ENCODE measurements around the gene TMEM59. TPM values are rescaled to one million over a fixed set of nuclear protein-coding genes. Genes with fewer than 3 reads are reported as not detected.

TMEM59 gene
- total RNA-seq, 1 donor from 2014 or later, result 225 TPM

GRCh38 chr1:54012863-54013262 lies 40.1 kb downstream of the TMEM59 start:
- DNase-seq (ENCODE audit: low spot score in 2 of 2, unreplicated experiment in 2 of 2), result no peak
- Mint-ChIP-seq H3K27me3 (ENCODE audit: low read depth) (peaks cover 11% of the 10 kb centered on the region), H3K4me1 (peaks cover 9% of the 10 kb centered on the region), H3K9me3 (no peaks in the 10 kb centered on the region), H3K36me3 (no peaks in the 10 kb centered on the region), H3K27ac (no peak overlapping the region), H3K4me3 (no peak overlapping the region)
- no peak for TF ChIP-seq CTCF (IDR thresholded peaks at IDR 0.05; ENCODE audit: unreplicated experiment)

GRCh38 chr1:54012008-54012325 lies 41.0 kb downstream of the TMEM59 start:
- no peak overlapping the region for H3K4me3 Mint-ChIP-seq
- H3K36me3 Mint-ChIP-seq, result no peaks in the 10 kb centered on the region

GRCh38 chr1:54011316-54012007 lies 41.5 kb downstream of the TMEM59 start:
- Mint-ChIP-seq H3K36me3 (no peaks in the 10 kb centered on the region), H3K27ac (no peak overlapping the region), H3K4me1 (peaks cover 9% of the 10 kb centered on the region), H3K9me3 (no peaks in the 10 kb centered on the region), H3K4me3 (no peak overlapping the region), H3K27me3 (ENCODE audit: low read depth) (peaks cover 9% of the 10 kb centered on the region)
- no peak for TF ChIP-seq CTCF (IDR thresholded peaks at IDR 0.05; ENCODE audit: unreplicated experiment)
- no peak for DNase-seq (ENCODE audit: low spot score in 2 of 2, unreplicated experiment in 2 of 2)

More at GRCh38 chr1:54012008-54012325, 41.0 kb downstream of the TMEM59 start:
- Mint-ChIP-seq H3K27me3 (ENCODE audit: low read depth) (peaks cover 9% of the 10 kb centered on the region), H3K4me1 (peaks cover 9% of the 10 kb centered on the region), H3K27ac (no peak overlapping the region), H3K9me3 (no peaks in the 10 kb centered on the region)
- TF ChIP-seq CTCF (IDR thresholded peaks at IDR 0.05; ENCODE audit: unreplicated experiment), result no peak
- no peak for DNase-seq (ENCODE audit: low spot score in 2 of 2, unreplicated experiment in 2 of 2)

GRCh38 chr1:54010415-54011117 lies 42.4 kb downstream of the TMEM59 start:
- H3K4me1 Mint-ChIP-seq, result peaks cover 3% of the 10 kb centered on the region
- peaks cover 9% of the 10 kb centered on the region for H3K27me3 Mint-ChIP-seq (ENCODE audit: low read depth)
- DNase-seq (ENCODE audit: low spot score in 2 of 2, unreplicated experiment in 2 of 2), result no peak
- H3K9me3 Mint-ChIP-seq, result peaks cover 2% of the 10 kb centered on the region
- TF ChIP-seq CTCF (IDR thresholded peaks at IDR 0.05; ENCODE audit: unreplicated experiment), result no peak
- H3K27ac Mint-ChIP-seq, result no peak overlapping the region
- no peaks in the 10 kb centered on the region for H3K36me3 Mint-ChIP-seq
- H3K4me3 Mint-ChIP-seq, result no peak overlapping the region

GRCh38 chr1:54009406-54009805 lies 43.6 kb downstream of the TMEM59 start:
- Mint-ChIP-seq H3K36me3 (no peaks in the 10 kb centered on the region), H3K27me3 (ENCODE audit: low read depth) (peaks cover 9% of the 10 kb centered on the region)
- TF ChIP-seq CTCF (IDR thresholded peaks at IDR 0.05; ENCODE audit: unreplicated experiment), result no peak

More at GRCh38 chr1:54009406-54009805, 43.6 kb downstream of the TMEM59 start:
- no peak overlapping the region for H3K4me3 Mint-ChIP-seq
- peaks cover 3% of the 10 kb centered on the region for H3K4me1 Mint-ChIP-seq
- no peak overlapping the region for H3K27ac Mint-ChIP-seq
- DNase-seq (ENCODE audit: low spot score in 2 of 2, unreplicated experiment in 2 of 2), result no peak
- peaks cover 4% of the 10 kb centered on the region for H3K9me3 Mint-ChIP-seq
